Fibroblast of skin of left biceps (primary cell): ENCODE data around the gene RAPGEF1.
"Not testable (repeated sequence)": the region's sequence is repeated elsewhere in the genome, so short reads cannot be mapped to it uniquely, and the experiment has no call there.

Experiments
- DNase-seq, 2 experiments: peaks; one replicate each; pipeline ENCODE4 v3.0.0-alpha.2; 2013; ENCODE audit warnings: low read depth in 2 of 2

The RAPGEF1 gene

GRCh38 chr9:131727795-131728545, 11.9 kb downstream of the RAPGEF1 start:
- DNase-seq: no peak

- no peak for DNase-seq
Measured at GRCh38 chr9:131727184-131727759, 12.6 kb downstream of the RAPGEF1 start.

GRCh38 chr9:131724683-131725082, 15.2 kb downstream of the RAPGEF1 start:
- no peak for DNase-seq

- no peak for DNase-seq
Measured at GRCh38 chr9:131723632-131724031, 16.2 kb downstream of the RAPGEF1 start.

GRCh38 chr9:131722255-131722654, 17.6 kb downstream of the RAPGEF1 start:
- no peak for DNase-seq

- no peak for DNase-seq
Measured at GRCh38 chr9:131721076-131721475, 18.8 kb downstream of the RAPGEF1 start.

GRCh38 chr9:131720330-131720729, 19.5 kb downstream of the RAPGEF1 start:
- no peak for DNase-seq

GRCh38 chr9:131719262-131719908, 20.5 kb downstream of the RAPGEF1 start:
- no peak for DNase-seq

GRCh38 chr9:131717719-131718460, 22.0 kb downstream of the RAPGEF1 start:
- DNase-seq: no peak

- DNase-seq: no peak
Measured at GRCh38 chr9:131715906-131716305, 24.0 kb downstream of the RAPGEF1 start.

- no peak for DNase-seq
Measured at GRCh38 chr9:131714821-131715220, 25.1 kb downstream of the RAPGEF1 start.

- no peak for DNase-seq
Measured at GRCh38 chr9:131714161-131714646, 25.7 kb downstream of the RAPGEF1 start.

GRCh38 chr9:131713016-131713415, 26.9 kb downstream of the RAPGEF1 start:
- no peak for DNase-seq

GRCh38 chr9:131712151-131712716, 27.6 kb downstream of the RAPGEF1 start:
- DNase-seq: no peak

- no peak for DNase-seq
Measured at GRCh38 chr9:131709771-131710431, 30.0 kb downstream of the RAPGEF1 start.

GRCh38 chr9:131709010-131709770, 30.7 kb downstream of the RAPGEF1 start:
- not testable (repeated sequence) for DNase-seq

GRCh38 chr9:131708226-131709002, 31.5 kb downstream of the RAPGEF1 start:
- no peak for DNase-seq

GRCh38 chr9:131707733-131708157, 32.1 kb downstream of the RAPGEF1 start:
- DNase-seq: peak; percentile 50 to 57

GRCh38 chr9:131707050-131707449, 32.8 kb downstream of the RAPGEF1 start:
- no peak for DNase-seq

GRCh38 chr9:131706608-131706970, 33.3 kb downstream of the RAPGEF1 start:
- no peak for DNase-seq
